ENCODE data around the gene GPR137.

DNA sequence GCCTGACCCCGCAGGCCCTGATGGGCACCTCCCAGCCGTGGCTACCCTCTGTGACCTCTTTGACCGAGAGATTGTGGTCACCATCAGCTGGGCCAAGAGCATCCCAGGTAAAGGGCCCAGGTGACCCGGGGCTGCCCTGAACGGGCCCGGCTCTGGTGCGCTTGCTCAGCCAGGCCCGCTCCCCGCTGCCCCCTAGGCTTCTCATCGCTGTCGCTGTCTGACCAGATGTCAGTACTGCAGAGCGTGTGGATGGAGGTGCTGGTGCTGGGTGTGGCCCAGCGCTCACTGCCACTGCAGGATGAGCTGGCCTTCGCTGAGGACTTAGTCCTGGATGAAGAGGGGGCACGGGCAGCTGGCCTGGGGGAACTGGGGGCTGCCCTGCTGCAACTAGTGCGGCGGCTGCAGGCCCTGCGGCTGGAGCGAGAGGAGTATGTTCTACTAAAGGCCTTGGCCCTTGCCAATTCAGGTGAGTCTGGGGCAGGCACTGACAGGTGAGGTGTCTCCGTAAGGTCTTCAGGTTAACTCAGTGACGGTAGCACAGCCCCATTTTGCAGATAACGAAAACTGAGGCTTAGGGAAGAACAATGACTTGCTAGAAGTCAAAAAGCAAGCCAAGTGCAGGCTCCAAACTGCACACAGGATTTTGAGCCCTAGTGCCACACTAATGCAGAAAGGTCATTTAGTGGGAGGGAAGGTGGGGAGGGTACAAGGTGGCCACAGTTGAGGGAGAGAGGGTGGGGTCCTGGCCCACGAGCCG, 29.3 kb downstream of the GPR137 start:
- TF ChIP-seq, protein P1, sequence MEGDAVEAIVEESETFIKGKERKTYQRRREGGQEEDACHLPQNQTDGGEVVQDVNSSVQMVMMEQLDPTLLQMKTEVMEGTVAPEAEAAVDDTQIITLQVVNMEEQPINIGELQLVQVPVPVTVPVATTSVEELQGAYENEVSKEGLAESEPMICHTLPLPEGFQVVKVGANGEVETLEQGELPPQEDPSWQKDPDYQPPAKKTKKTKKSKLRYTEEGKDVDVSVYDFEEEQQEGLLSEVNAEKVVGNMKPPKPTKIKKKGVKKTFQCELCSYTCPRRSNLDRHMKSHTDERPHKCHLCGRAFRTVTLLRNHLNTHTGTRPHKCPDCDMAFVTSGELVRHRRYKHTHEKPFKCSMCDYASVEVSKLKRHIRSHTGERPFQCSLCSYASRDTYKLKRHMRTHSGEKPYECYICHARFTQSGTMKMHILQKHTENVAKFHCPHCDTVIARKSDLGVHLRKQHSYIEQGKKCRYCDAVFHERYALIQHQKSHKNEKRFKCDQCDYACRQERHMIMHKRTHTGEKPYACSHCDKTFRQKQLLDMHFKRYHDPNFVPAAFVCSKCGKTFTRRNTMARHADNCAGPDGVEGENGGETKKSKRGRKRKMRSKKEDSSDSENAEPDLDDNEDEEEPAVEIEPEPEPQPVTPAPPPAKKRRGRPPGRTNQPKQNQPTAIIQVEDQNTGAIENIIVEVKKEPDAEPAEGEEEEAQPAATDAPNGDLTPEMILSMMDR (IDR thresholded peaks at IDR 0.05): no peak
- TF ChIP-seq RAD21 (conservative IDR thresholded peaks at IDR 0.05 in 1 of 2, IDR thresholded peaks at IDR 0.05 in 1 of 2) (no peak), HOXB5 (CRISPR knock-in tag; IDR thresholded peaks at IDR 0.05) (no peak), MYC (IDR thresholded peaks at IDR 0.05; ENCODE audit: borderline replicate concordance, low read length) (no peak), EP300 (IDR thresholded peaks at IDR 0.05) (no peak), CHD4 (IDR thresholded peaks at IDR 0.05; ENCODE audit: borderline replicate concordance) (no peak), POLR2A (IDR thresholded peaks at IDR 0.05; ENCODE audit: low read length) (no peak), CHD2 (IDR thresholded peaks at IDR 0.05; ENCODE audit: low read length, partially characterized antibody) (no peak), CBX8 (IDR thresholded peaks at IDR 0.05) (no peak)
- TF ChIP-seq, protein P2, sequence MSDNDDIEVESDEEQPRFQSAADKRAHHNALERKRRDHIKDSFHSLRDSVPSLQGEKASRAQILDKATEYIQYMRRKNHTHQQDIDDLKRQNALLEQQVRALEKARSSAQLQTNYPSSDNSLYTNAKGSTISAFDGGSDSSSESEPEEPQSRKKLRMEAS (IDR thresholded peaks at IDR 0.05): no peak
- TF ChIP-seq, protein P3, sequence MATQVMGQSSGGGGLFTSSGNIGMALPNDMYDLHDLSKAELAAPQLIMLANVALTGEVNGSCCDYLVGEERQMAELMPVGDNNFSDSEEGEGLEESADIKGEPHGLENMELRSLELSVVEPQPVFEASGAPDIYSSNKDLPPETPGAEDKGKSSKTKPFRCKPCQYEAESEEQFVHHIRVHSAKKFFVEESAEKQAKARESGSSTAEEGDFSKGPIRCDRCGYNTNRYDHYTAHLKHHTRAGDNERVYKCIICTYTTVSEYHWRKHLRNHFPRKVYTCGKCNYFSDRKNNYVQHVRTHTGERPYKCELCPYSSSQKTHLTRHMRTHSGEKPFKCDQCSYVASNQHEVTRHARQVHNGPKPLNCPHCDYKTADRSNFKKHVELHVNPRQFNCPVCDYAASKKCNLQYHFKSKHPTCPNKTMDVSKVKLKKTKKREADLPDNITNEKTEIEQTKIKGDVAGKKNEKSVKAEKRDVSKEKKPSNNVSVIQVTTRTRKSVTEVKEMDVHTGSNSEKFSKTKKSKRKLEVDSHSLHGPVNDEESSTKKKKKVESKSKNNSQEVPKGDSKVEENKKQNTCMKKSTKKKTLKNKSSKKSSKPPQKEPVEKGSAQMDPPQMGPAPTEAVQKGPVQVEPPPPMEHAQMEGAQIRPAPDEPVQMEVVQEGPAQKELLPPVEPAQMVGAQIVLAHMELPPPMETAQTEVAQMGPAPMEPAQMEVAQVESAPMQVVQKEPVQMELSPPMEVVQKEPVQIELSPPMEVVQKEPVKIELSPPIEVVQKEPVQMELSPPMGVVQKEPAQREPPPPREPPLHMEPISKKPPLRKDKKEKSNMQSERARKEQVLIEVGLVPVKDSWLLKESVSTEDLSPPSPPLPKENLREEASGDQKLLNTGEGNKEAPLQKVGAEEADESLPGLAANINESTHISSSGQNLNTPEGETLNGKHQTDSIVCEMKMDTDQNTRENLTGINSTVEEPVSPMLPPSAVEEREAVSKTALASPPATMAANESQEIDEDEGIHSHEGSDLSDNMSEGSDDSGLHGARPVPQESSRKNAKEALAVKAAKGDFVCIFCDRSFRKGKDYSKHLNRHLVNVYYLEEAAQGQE (IDR thresholded peaks at IDR 0.05): no peak

Data from A549 (cell line).